Endothelial cell of hepatic sinusoid (primary cell): ENCODE data around the gene H6PD.

Source experiments
- in situ Hi-C: cut with HindIII; loops from 2 replicates; pipeline ENCODE4 v1.10.0; 2017; ENCODE audit warnings: low sequenced_read_pairs

Gene H6PD

GRCh38 chr1:9204156-9204720 is 30.3 kb upstream of the H6PD start:
- in situ Hi-C loops: loop anchor here (5.0 kb wide), 2 partner anchors 47 to 87 kb away; no protein-coding TSS in a partner anchor

DNA sequence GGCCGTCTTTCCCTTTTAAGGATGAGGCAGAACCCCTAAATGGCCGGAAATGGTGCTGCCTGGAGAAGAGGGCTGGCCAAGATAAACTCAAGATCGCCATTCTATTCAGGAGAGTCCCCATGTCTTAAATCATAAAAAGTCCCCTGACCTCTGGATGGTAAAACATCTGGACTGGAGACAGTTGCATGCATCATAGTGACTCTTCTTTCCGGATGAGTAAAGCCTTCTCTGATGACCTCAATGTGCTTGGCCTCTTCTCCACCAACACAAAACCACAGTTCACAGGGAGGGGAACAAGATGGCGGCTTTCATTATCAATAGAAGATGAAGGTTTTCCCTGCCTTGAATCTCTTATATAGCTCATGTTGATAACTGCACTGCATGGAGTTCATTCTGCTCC is 27.5 kb upstream of the H6PD start:
- in situ Hi-C loops: no loop called here

GRCh38 chr1:9207715-9208114 is 26.9 kb upstream of the H6PD start:
- in situ Hi-C loops: no loop called here

DNA sequence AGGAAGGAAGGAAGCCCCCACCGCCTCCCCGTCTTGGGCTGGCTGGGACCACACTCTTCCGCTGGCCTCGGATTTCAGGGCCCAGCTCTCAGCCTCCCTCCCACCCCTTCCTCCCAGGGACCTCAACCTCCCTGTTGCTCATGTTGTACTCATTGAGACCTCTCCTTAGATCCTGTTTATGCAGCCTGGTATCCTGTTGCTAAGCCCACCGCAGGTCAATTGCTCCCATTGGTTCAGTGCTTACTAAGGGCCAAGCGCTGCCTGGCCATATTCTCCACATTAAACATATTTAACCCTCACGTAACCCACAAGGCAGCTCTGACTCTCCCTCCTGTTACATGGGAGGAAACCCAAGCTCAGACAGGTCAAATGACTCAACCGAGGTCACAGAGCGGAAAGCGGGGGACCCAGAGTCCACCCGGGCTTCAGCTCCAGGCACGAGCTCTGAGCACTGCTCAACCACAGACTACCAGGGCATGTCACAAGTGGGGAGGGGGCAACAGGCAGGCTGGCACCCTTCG is 23.2 kb upstream of the H6PD start:
- in situ Hi-C loops: no loop called here

- in situ Hi-C loops: no loop called here
These were observed 21.8 kb upstream of the H6PD start for GRCh38 chr1:9212735-9213134.

DNA sequence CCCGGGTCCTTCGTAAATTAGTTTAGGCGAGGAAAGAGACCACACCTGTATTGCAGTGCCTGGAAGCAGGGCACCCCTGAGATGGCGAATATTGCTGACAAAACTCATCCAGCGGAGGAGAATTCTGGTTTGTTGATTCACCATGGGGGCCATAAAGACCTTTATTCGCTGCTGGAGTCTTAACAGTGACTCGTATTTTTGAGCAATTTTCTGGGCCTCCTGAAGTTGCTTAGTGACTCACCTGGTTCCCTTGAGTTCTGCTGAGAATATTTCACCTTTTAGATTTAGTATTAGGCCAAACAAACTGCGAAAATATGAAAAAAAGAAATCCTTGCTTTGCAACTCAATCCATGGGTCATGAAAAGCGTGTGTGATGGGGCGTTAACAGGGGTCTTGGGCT is 20.6 kb upstream of the H6PD start:
- in situ Hi-C loops: no loop called here

- in situ Hi-C loops: no loop called here
These were observed 15.7 kb upstream of the H6PD start for GRCh38 chr1:9218917-9219316.

GRCh38 chr1:9222846-9223625 is 11.5 kb upstream of the H6PD start:
- in situ Hi-C loops: no loop called here

- in situ Hi-C loops: loop anchor here (5.0 kb wide), 1 partner anchor 83 kb away; no protein-coding TSS in a partner anchor
These were observed 9.7 kb upstream of the H6PD start for GRCh38 chr1:9224664-9225410.

DNA sequence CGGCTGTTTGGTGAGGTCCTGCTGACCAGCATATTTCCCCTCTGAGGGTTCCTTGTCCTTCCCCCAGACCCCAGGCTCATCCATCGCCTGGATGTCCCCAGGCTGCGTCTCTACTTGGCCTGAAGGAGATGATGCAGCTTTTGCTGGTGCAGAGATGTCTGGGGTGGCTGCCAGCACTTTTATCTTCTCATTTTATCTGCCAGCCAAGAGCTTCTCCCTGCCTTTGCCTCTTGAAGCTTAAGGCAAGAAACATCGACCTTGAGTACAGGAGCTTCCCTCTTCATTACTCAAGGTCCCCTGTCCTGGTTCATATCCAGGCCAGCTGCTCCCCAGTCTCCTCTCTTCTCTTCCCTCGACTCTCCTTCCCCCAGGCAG is 9.2 kb upstream of the H6PD start:
- in situ Hi-C loops: loop anchor here (5.0 kb wide), 1 partner anchor 83 kb away; no protein-coding TSS in a partner anchor

GRCh38 chr1:9228609-9229008 is 6.0 kb upstream of the H6PD start:
- in situ Hi-C loops: loop anchor here (5.0 kb wide), 1 partner anchor 86 kb away; no protein-coding TSS in a partner anchor

- in situ Hi-C loops: loop anchor here (5.0 kb wide), 1 partner anchor 87 kb away; no protein-coding TSS in a partner anchor
These were observed 5.0 kb upstream of the H6PD start for GRCh38 chr1:9229549-9229948.

- in situ Hi-C loops: no loop called here
These were observed 3.6 kb upstream of the H6PD start for GRCh38 chr1:9230869-9231533.

- in situ Hi-C loops: no loop called here
These were observed 2.8 kb upstream of the H6PD start for GRCh38 chr1:9231648-9232332.

- in situ Hi-C loops: no loop called here
These were observed 1.2 kb upstream of the H6PD start for GRCh38 chr1:9233241-9233941.

DNA sequence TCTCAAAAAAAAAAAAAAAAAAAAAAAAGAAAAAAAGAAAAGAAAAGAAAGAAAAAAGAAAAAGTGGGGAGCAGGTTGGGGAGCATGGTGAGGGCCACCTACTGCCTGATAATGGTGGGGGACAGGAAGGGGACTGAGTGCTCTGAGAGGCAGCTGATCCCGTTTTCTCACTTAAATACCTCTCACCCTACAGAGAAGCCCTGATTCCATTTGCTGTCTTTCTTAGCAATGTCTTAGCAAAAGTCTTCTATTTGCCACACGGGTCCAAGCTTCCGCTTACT is 692 bp upstream of the H6PD start:
- in situ Hi-C loops: no loop called here

DNA sequence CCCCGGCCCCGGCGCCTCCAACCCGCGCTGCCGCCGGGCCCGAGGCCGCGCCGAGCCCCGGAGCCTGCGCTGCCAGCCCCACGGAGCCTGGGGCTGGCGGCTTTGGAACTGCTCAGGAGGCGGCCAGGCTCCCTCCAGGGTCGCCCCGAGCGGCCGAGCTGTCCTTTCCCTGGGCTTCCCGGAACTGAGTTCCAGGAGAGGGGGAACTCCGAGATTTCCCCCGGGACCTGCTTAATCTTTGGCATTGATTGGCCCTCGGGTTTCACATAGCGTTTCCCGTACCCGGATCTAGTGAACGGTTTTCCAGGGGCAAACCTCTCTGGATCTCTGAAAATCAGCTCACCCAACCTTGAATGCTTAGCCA is 504 bp downstream of the H6PD start:
- in situ Hi-C loops: no loop called here

- in situ Hi-C loops: no loop called here
These were observed 986 bp downstream of the H6PD start for GRCh38 chr1:9235560-9235959.

DNA sequence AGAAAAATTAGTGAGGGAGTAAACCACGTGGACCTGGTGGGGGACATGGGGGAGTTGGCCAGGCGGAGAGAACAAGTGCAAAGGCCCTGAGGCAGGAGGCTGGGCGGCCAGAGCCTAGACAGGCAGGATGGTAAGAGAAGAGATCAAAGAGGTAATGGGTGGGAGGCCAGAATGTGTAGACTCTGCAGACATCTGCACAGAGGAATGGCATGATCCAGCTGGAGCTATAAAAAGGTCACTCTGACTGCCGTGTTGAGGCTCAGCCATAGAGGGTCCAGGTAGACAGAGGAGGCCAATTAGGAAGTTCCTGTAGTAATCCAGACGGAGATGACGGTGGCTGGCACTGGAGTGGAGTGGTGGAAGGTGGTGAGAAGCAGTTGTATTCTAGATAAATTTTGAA is 3.6 kb downstream of the H6PD start:
- in situ Hi-C loops: no loop called here

- in situ Hi-C loops: no loop called here
These were observed 4.0 kb downstream of the H6PD start for GRCh38 chr1:9238550-9238949.
